Right atrium auricular region (tissue), 2 donors: Measurements from ENCODE around the gene PLXNA2. TPM values are rescaled to one million over a fixed set of nuclear protein-coding genes. Genes with fewer than 3 reads are reported as not detected.

Experiments used
- DNase-seq: peaks from one replicate; pipeline ENCODE4 v3.0.0-alpha.2; 2019; ENCODE audit warnings: low spot score
- H3K27ac ChIP-seq, 2 donors: fragments of 200-600 bp; sonication (generic); 1 replicate in 1 of 2; 2 replicates in 1 of 2; pipeline ENCODE4 v1.5.1; 2016 to 2019
- H3K27me3 ChIP-seq, 2 donors: fragments of 200-600 bp; sonication (generic); one replicate each; pipeline versions ENCODE4 v1.5.1 to v1.6.0; 2017 to 2019
- H3K36me3 ChIP-seq: fragments of 200-600 bp; sonication (generic); one replicate; pipeline ENCODE4 v1.5.1; 2016
- H3K4me1 ChIP-seq, 2 donors: fragments of 200-600 bp; sonication (generic); one replicate each; pipeline versions ENCODE4 v1.5.1 to v1.6.0; 2017 to 2019
- H3K4me3 ChIP-seq, 2 donors: fragments of 200-600 bp; sonication (generic); 1 replicate in 1 of 2; 2 replicates in 1 of 2; pipeline ENCODE4 v1.5.1; 2017 to 2019; ENCODE audit warnings: mild to moderate bottlenecking in 1 of 2, moderate library complexity in 1 of 2
- H3K9me3 ChIP-seq, 2 donors: fragments of 200-600 bp; sonication (generic); one replicate each; pipeline ENCODE4 v1.5.1; 2019
- CTCF ChIP-seq, 2 donors: fragments of 200-600 bp; sonication (generic); IDR thresholded peaks; one replicate each; pipeline ENCODE4 v1.5.1; 2019; ENCODE audit warnings: antibody characterized with exemption in 2 of 2
- total RNA-seq, 2 donors: library from RNA; depleted of rRNA; stranded (reverse); fragments of >200 nt; gene quantifications; one replicate each; pipeline ENCODE4 v1.1.0, GENCODE V29; 2016

Gene PLXNA2
- total RNA-seq, 2 donors from 2014 or later: 10.8 to 23.8 TPM

GRCh38 chr1:208106218-208106617 lies 138.0 kb downstream of the PLXNA2 start:
- DNase-seq: no peak
- H3K27ac ChIP-seq: no peak overlapping the region
- peaks cover 5% of the 10 kb centered on the region for H3K36me3 ChIP-seq
- no peak overlapping the region for H3K4me3 ChIP-seq
- TF ChIP-seq CTCF (IDR thresholded peaks at IDR 0.05): no peak
- no peaks in the 10 kb centered on the region for H3K27me3 ChIP-seq
- H3K4me1 ChIP-seq: peaks cover 0 to 13% of the 10 kb centered on the region in 2 donors
- no peaks in the 10 kb centered on the region for H3K9me3 ChIP-seq

- H3K4me1 ChIP-seq: peaks cover 0 to 18% of the 10 kb centered on the region in 2 donors
Observed at GRCh38 chr1:208105756-208106155, 138.4 kb downstream of the PLXNA2 start.

GRCh38 chr1:208103597-208104513 lies 140.3 kb downstream of the PLXNA2 start:
- Histone ChIP-seq H3K4me3 (no peak overlapping the region), H3K27me3 (no peaks in the 10 kb centered on the region), H3K4me1 (peaks cover 0 to 24% of the 10 kb centered on the region in 2 donors), H3K36me3 (peaks cover 5% of the 10 kb centered on the region), H3K9me3 (no peaks in the 10 kb centered on the region), H3K27ac (no peak overlapping the region)
- no peak for DNase-seq
- TF ChIP-seq CTCF (IDR thresholded peaks at IDR 0.05): no peak

More at GRCh38 chr1:208105756-208106155, 138.4 kb downstream of the PLXNA2 start:
- H3K27me3 ChIP-seq: no peaks in the 10 kb centered on the region
- H3K27ac ChIP-seq: no peak overlapping the region
- H3K36me3 ChIP-seq: peaks cover 5% of the 10 kb centered on the region
- no peak for TF ChIP-seq CTCF (IDR thresholded peaks at IDR 0.05)
- DNase-seq: no peak
- no peaks in the 10 kb centered on the region for H3K9me3 ChIP-seq
- H3K4me3 ChIP-seq: no peak overlapping the region

GRCh38 chr1:208101661-208102431 lies 142.3 kb downstream of the PLXNA2 start:
- no peak for TF ChIP-seq CTCF (IDR thresholded peaks at IDR 0.05)
- Histone ChIP-seq H3K27me3 (no peaks in the 10 kb centered on the region), H3K4me3 (no peak overlapping the region), H3K4me1 (peaks cover 0 to 24% of the 10 kb centered on the region in 2 donors), H3K27ac (no peak overlapping the region), H3K36me3 (peaks cover 5% of the 10 kb centered on the region), H3K9me3 (no peaks in the 10 kb centered on the region)
- no peak for DNase-seq

GRCh38 chr1:208100906-208101305 lies 143.3 kb downstream of the PLXNA2 start:
- Histone ChIP-seq H3K36me3 (peaks cover 13% of the 10 kb centered on the region), H3K9me3 (no peaks in the 10 kb centered on the region), H3K27me3 (no peaks in the 10 kb centered on the region), H3K27ac (no peak overlapping the region), H3K4me1 (peaks cover 0 to 24% of the 10 kb centered on the region in 2 donors), H3K4me3 (no peak overlapping the region)
- no peak for TF ChIP-seq CTCF (IDR thresholded peaks at IDR 0.05)
- no peak for DNase-seq
